HCT116 (cell line): ENCODE results near the gene SMC1B. TPM values are rescaled to one million over a fixed set of nuclear protein-coding genes. Genes with fewer than 3 reads are reported as not detected.

Experiments
- ATAC-seq: fragments of 200-7000 bp; cut with Tn5 transposase; 2 replicates; pipeline ENCODE4 v1.9.1; 2020; ENCODE audit warnings: mild to moderate bottlenecking, moderate library complexity
- BruUV-seq: library from RNA; stranded (reverse); fragments of 400-500 nt; replicated peaks from 2 replicates; lab custom pipeline; 2021; lab: Mats Ljungman, UMichigan
- CTCF ChIA-PET: fragments of 300-600 bp; sonication (Branson Sonifier 250); formaldehyde crosslinking; loops from one replicate; lab custom pipeline; 2021; ENCODE audit warnings: antibody characterized with exemption; lab: Charles Lee
- POLR2A ChIA-PET: fragments of 300-600, 350-600 bp; sonication (Branson Sonifier 250); formaldehyde crosslinking; loops from one replicate; lab custom pipeline; 2021; ENCODE audit warnings: antibody characterized with exemption; lab: Charles Lee
- RAD21 ChIA-PET, 2 experiments: fragments of 300-600 bp; sonication (Branson Sonifier 250); formaldehyde crosslinking; loops; one replicate each; lab custom pipeline; 2023; ENCODE audit warnings: low total read pairs in 2 of 2; ENCODE audit not compliant: uncharacterized antibody in 2 of 2, unreplicated experiment in 2 of 2, low non-redundant PET in 1 of 2; lab: Charles Lee
- DNase-seq: peaks from one replicate; pipeline ENCODE4 v3.0.0-alpha.2; 2010; ENCODE audit warnings: low read depth, low spot score
- H2AFZ ChIP-seq: fragments of 200-600 bp; shearing (Covaris generic), sonication (generic); 2 replicates; pipeline ENCODE4 v1.6.1; 2017; ENCODE audit warnings: low read depth, mixed run types, mixed read lengths, antibody characterized with exemption, low read length; ENCODE audit not compliant: poor library complexity, severe bottlenecking
- H3K27ac ChIP-seq: 2 replicates; pipeline ENCODE4 v1.5.1; 2012; ENCODE audit warnings: low read depth, low read length
- H3K27me3 ChIP-seq: fragments of 200-600 bp; sonication (generic); 2 replicates; pipeline ENCODE4 v1.6.1; 2016; ENCODE audit warnings: mixed run types, low read length, mixed read lengths; ENCODE audit not compliant: insufficient read depth
- H3K36me3 ChIP-seq, 2 experiments: fragments of 200-500 bp in 1 of 2; fragments of 200-600 bp in 1 of 2; sonication (Bioruptor generic) in 1 of 2; sonication (generic) in 1 of 2; 2 replicates each; pipeline versions ENCODE4 v1.5.1 to v1.6.1; 2014 to 2016; ENCODE audit warnings: low read length in 2 of 2, inconsistent platforms in 1 of 2, mixed read lengths in 1 of 2, mixed run types in 1 of 2; ENCODE audit not compliant: insufficient read depth in 2 of 2, control insufficient read depth in 1 of 2
- H3K4me1 ChIP-seq, 2 experiments: fragments of 200-600 bp in 1 of 2; sonication (generic) in 1 of 2; 2 replicates each; pipeline versions ENCODE4 v1.5.1 to v1.6.1; 2012 to 2017; ENCODE audit warnings: low read length in 2 of 2, inconsistent platforms in 1 of 2, mild to moderate bottlenecking in 1 of 2, mixed read lengths in 1 of 2, mixed run types in 1 of 2, moderate library complexity in 1 of 2; ENCODE audit not compliant: insufficient read depth in 2 of 2, control insufficient read depth in 1 of 2
- H3K4me2 ChIP-seq: fragments of 200-600 bp; sonication (generic); 2 replicates; pipeline ENCODE4 v1.6.1; 2017; ENCODE audit warnings: mixed run types, low read length, mixed read lengths
- H3K4me3 ChIP-seq, 2 experiments: fragments of 200-600 bp in 1 of 2; sonication (generic) in 1 of 2; replicated peaks in 1 of 2; 2 replicates each; pipeline ENCODE4 v1.5.1; 2011 to 2016; ENCODE audit warnings: low read length in 2 of 2, control low read depth in 1 of 2, low read depth in 1 of 2, mild to moderate bottlenecking in 1 of 2, mixed read lengths in 1 of 2, mixed run types in 1 of 2
- H3K79me2 ChIP-seq: fragments of 200-600 bp; sonication (generic); 2 replicates; pipeline ENCODE4 v1.6.1; 2017; ENCODE audit warnings: mild to moderate bottlenecking, mixed run types, low read length, moderate library complexity, mixed read lengths; ENCODE audit not compliant: insufficient read depth
- H3K9ac ChIP-seq: fragments of 200-600 bp; sonication (generic); 2 replicates; pipeline ENCODE4 v1.6.1; 2016; ENCODE audit warnings: low read length, mixed read lengths
- H3K9me2 ChIP-seq: fragments of 200-600 bp; sonication (generic), shearing (Covaris generic); 2 replicates; pipeline ENCODE4 v1.6.1; 2017; ENCODE audit warnings: mixed run types, mild to moderate bottlenecking, moderate library complexity; ENCODE audit not compliant: insufficient read depth
- H3K9me3 ChIP-seq, 2 experiments: fragments of 200-500 bp in 1 of 2; fragments of 200-600 bp in 1 of 2; sonication (Bioruptor generic) in 1 of 2; sonication (generic) in 1 of 2; 2 replicates each; pipeline ENCODE4 v1.6.1; 2014 to 2017; ENCODE audit warnings: low read length in 2 of 2, mixed read lengths in 2 of 2, inconsistent platforms in 1 of 2, low read depth in 1 of 2, mild to moderate bottlenecking in 1 of 2, mixed run types in 1 of 2, moderate library complexity in 1 of 2; ENCODE audit not compliant: control insufficient read depth in 1 of 2, insufficient read depth in 1 of 2
- H4K20me1 ChIP-seq: fragments of 200-600 bp; sonication (generic), shearing (Covaris generic); 2 replicates; pipeline ENCODE4 v1.6.1; 2017; ENCODE audit warnings: mixed run types, mild to moderate bottlenecking, moderate library complexity; ENCODE audit not compliant: insufficient read depth
- CBX3 ChIP-seq: IDR thresholded peaks from 2 replicates; pipeline ENCODE4 v1.6.1; 2012; ENCODE audit warnings: low read depth
- CTCF ChIP-seq, 3 experiments: fragments of 200-600 bp in 1 of 3; sonication (generic) in 1 of 3; IDR thresholded peaks in 2 of 3; conservative IDR thresholded peaks in 1 of 3; 2 replicates each; pipeline ENCODE4 v1.5.1; 2012 to 2017; ENCODE audit warnings: low read depth in 2 of 3, low read length in 2 of 3, antibody characterized with exemption in 1 of 3, borderline replicate concordance in 1 of 3, control low read depth in 1 of 3, mild to moderate bottlenecking in 1 of 3, mixed read lengths in 1 of 3, mixed run types in 1 of 3, moderate library complexity in 1 of 3; ENCODE audit not compliant: insufficient read depth in 1 of 3
- EGR1 ChIP-seq: IDR thresholded peaks from 2 replicates; pipeline ENCODE4 v1.6.1; 2012; ENCODE audit warnings: low read depth
- ELF1 ChIP-seq: IDR thresholded peaks from 2 replicates; pipeline ENCODE4 v1.6.1; 2012; ENCODE audit warnings: low read depth, borderline replicate concordance
- EZH2 ChIP-seq: fragments of 200-600 bp; sonication (generic); IDR thresholded peaks from 2 replicates; pipeline ENCODE4 v1.6.1; 2017; ENCODE audit warnings: antibody characterized with exemption, mixed run types
- EZH2phosphoT487 ChIP-seq: fragments of 200-600 bp; IDR thresholded peaks from 2 replicates; pipeline ENCODE4 v1.6.1; 2018; ENCODE audit warnings: antibody characterized with exemption, borderline replicate concordance
- FOSL1 ChIP-seq: IDR thresholded peaks from 2 replicates; pipeline ENCODE4 v1.6.1; 2012; ENCODE audit warnings: low read depth
- MAX ChIP-seq: IDR thresholded peaks from 2 replicates; pipeline ENCODE4 v1.6.1; 2012
- POLR2A ChIP-seq: IDR thresholded peaks from 2 replicates; pipeline ENCODE4 v1.7.0; 2011; ENCODE audit warnings: borderline replicate concordance; ENCODE audit not compliant: insufficient read depth, insufficient read length; ENCODE audit errors: extremely low read depth
- POLR2AphosphoS5 ChIP-seq: IDR thresholded peaks from 2 replicates; pipeline ENCODE4 v1.6.1; 2011; ENCODE audit warnings: mild to moderate bottlenecking, low read depth, low read length, moderate library complexity
- RAD21 ChIP-seq: IDR thresholded peaks from 2 replicates; pipeline ENCODE4 v1.6.1; 2012; ENCODE audit warnings: low read depth, mild to moderate bottlenecking
- SIN3A ChIP-seq: IDR thresholded peaks from 2 replicates; pipeline ENCODE4 v1.6.1; 2012; ENCODE audit warnings: low read depth
- SP1 ChIP-seq: IDR thresholded peaks from 2 replicates; pipeline ENCODE4 v1.6.1; 2012; ENCODE audit warnings: low read depth
- SRF ChIP-seq: IDR thresholded peaks from 2 replicates; pipeline ENCODE4 v1.6.1; 2012; ENCODE audit warnings: low read depth
- TCF7L2 ChIP-seq: IDR thresholded peaks from 2 replicates; pipeline ENCODE4 v1.7.0; 2011; ENCODE audit warnings: borderline replicate concordance, inconsistent platforms; ENCODE audit not compliant: insufficient read depth, insufficient read length; ENCODE audit errors: extremely low read depth
- YY1 ChIP-seq: IDR thresholded peaks from 2 replicates; pipeline ENCODE4 v1.6.1; 2011; ENCODE audit warnings: low read length, low read depth, moderate library complexity, mild to moderate bottlenecking; ENCODE audit not compliant: insufficient replicate concordance; ENCODE audit errors: extremely low read depth
- ZNF274 ChIP-seq: fragments of 200-500 bp; sonication (Bioruptor generic); IDR thresholded peaks from 2 replicates; pipeline ENCODE4 v1.6.1; 2014; ENCODE audit warnings: mild to moderate bottlenecking, low read depth, low read length, inconsistent platforms
- intact Hi-C: fragments of 100-400 bp; cut with micrococcal nuclease; formaldehyde crosslinking; loops from 2 replicates; pipeline ENCODE4 v1.10.0; 2022
- total RNA-seq: library from RNA; stranded (reverse); gene quantifications from one replicate; pipeline ENCODE4 v1.2.1, GENCODE V29; 2021; ENCODE audit not compliant: unreplicated experiment
- TF ChIP-seq, protein P1 (sequence below): IDR thresholded peaks from 2 replicates; pipeline ENCODE4 v1.6.1; 2012; ENCODE audit warnings: low read depth
- TF ChIP-seq, protein P2 (sequence below): IDR thresholded peaks from 2 replicates; pipeline ENCODE4 v1.6.1; 2012
- TF ChIP-seq, protein P3 (sequence below): IDR thresholded peaks from 2 replicates; pipeline ENCODE4 v1.6.1; 2011; ENCODE audit warnings: mild to moderate bottlenecking, low read length, moderate library complexity; ENCODE audit not compliant: insufficient replicate concordance; ENCODE audit errors: extremely low read depth

Gene SMC1B
- total RNA-seq, 1 experiment from 2014 or later: not detected

DNA sequence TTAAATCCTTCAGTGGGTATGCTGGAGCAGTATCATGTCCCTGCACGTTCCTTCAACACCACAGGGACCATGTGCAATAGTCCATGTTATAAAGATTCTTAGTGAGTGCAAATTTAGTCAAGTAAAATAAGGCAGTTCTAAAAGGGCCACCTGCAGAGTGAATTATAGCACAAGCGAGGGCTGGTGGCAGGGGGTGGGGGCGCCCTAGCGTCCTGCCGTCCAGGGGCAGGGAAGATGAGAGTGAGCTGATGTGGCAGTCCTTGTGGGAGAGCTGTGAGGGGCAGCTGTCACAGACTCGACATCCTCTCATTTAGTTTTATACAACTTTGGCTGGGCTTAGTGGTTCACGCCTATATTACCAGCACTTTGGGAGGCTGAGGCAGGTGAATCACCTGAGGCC is 74.6 kb downstream of the SMC1B start:
- Histone ChIP-seq H3K27ac (no peak overlapping the region), H3K9me3 (no peaks in the 10 kb centered on the region), H3K9ac (no peak overlapping the region), H4K20me1 (no peaks in the 10 kb centered on the region), H3K27me3 (no peaks in the 10 kb centered on the region), H3K4me3 (no peak overlapping the region), H3K4me2 (no peak overlapping the region), H3K9me2 (no peaks in the 10 kb centered on the region), H3K79me2 (no peaks in the 10 kb centered on the region), H2AFZ (no peak overlapping the region), H3K36me3 (peaks cover 29 to 33% of the 10 kb centered on the region in 2 experiments; a peak in 3 of 4 replicates), H3K4me1 (no peaks in the 10 kb centered on the region)
- ChIA-PET RAD21 (no interaction called here), POLR2A (no interaction called here), CTCF (no interaction called here)
- ATAC-seq: no peak
- intact Hi-C loops: no loop called here
- BruUV-seq: no TSS peak
- DNase-seq: no peak
- TF ChIP-seq CBX3 (no peak), TCF7L2 (no peak), EZH2 (no peak), POLR2AphosphoS5 (no peak), MAX (no peak), EZH2phosphoT487 (no peak), EGR1 (no peak), SRF (no peak), YY1 (no peak), RAD21 (no peak), SP1 (no peak), ELF1 (no peak), SIN3A (no peak), FOSL1 (no peak), CTCF (IDR thresholded peaks at IDR 0.05 in 2 of 3, conservative IDR thresholded peaks at IDR 0.05 in 1 of 3; ENCODE audit: borderline replicate concordance in 1 of 3, insufficient read depth in 1 of 3, low read depth in 2 of 3, low read length in 2 of 3) (no peak), POLR2A (no peak), ZNF274 (no peak)
- TF ChIP-seq, protein P1, sequence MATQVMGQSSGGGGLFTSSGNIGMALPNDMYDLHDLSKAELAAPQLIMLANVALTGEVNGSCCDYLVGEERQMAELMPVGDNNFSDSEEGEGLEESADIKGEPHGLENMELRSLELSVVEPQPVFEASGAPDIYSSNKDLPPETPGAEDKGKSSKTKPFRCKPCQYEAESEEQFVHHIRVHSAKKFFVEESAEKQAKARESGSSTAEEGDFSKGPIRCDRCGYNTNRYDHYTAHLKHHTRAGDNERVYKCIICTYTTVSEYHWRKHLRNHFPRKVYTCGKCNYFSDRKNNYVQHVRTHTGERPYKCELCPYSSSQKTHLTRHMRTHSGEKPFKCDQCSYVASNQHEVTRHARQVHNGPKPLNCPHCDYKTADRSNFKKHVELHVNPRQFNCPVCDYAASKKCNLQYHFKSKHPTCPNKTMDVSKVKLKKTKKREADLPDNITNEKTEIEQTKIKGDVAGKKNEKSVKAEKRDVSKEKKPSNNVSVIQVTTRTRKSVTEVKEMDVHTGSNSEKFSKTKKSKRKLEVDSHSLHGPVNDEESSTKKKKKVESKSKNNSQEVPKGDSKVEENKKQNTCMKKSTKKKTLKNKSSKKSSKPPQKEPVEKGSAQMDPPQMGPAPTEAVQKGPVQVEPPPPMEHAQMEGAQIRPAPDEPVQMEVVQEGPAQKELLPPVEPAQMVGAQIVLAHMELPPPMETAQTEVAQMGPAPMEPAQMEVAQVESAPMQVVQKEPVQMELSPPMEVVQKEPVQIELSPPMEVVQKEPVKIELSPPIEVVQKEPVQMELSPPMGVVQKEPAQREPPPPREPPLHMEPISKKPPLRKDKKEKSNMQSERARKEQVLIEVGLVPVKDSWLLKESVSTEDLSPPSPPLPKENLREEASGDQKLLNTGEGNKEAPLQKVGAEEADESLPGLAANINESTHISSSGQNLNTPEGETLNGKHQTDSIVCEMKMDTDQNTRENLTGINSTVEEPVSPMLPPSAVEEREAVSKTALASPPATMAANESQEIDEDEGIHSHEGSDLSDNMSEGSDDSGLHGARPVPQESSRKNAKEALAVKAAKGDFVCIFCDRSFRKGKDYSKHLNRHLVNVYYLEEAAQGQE: no peak
- TF ChIP-seq, protein P2, sequence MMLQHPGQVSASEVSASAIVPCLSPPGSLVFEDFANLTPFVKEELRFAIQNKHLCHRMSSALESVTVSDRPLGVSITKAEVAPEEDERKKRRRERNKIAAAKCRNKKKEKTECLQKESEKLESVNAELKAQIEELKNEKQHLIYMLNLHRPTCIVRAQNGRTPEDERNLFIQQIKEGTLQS: no peak
- TF ChIP-seq, protein P3, sequence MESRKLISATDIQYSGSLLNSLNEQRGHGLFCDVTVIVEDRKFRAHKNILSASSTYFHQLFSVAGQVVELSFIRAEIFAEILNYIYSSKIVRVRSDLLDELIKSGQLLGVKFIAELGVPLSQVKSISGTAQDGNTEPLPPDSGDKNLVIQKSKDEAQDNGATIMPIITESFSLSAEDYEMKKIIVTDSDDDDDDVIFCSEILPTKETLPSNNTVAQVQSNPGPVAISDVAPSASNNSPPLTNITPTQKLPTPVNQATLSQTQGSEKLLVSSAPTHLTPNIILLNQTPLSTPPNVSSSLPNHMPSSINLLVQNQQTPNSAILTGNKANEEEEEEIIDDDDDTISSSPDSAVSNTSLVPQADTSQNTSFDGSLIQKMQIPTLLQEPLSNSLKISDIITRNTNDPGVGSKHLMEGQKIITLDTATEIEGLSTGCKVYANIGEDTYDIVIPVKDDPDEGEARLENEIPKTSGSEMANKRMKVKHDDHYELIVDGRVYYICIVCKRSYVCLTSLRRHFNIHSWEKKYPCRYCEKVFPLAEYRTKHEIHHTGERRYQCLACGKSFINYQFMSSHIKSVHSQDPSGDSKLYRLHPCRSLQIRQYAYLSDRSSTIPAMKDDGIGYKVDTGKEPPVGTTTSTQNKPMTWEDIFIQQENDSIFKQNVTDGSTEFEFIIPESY: no peak
